NOMO-1 (cell line): ENCODE results near the gene HNMT.
"Not testable (repeated sequence)": the region's sequence is repeated elsewhere in the genome, so short reads cannot be mapped to it uniquely, and the experiment has no call there.

Source experiments
- DNase-seq, 2 experiments: peaks; one replicate each; lab custom pipeline; 2025; ENCODE audit not compliant: unreplicated experiment in 2 of 2; lab: John Stamatoyannopoulos, UW

The HNMT gene

DNA sequence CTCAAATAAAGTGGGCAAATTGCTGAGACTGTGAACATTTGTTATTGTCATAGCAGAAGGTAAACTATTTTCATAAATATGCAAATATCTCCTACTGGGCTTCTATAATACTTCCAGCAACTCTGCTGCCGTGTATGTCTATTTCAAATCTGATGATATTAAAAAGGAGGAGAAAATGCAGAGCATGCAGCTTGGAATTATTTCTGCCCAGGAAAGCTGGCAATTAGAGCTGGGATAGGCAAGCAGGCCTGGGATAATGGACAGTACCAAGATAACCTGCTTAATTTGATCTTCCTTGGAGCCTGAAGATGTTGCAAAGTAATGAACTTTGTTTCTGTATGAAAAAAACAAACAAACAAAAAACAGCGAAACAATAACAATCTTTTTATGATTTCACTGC lies 72.8 kb downstream of the HNMT start:
- no peak for DNase-seq

DNA sequence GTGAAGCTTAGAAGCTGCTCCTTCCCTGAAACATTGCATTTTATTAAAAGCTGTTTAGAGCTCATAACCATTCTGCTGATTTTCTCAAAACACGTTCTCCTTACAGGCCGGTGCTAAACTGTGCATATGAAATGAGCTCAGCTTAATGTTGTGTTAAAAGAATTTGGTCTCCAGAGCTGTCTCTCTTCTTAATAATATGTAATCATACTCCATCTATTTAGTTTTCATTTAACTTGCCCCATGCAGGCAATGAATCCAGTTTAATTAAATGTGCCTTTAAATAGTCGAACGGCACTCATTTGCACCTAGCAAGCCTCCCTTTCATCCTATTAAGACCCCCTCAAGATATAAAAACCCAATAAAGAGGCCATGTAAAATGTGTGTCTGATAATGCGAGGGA lies 76.3 kb downstream of the HNMT start:
- no peak for DNase-seq

DNA sequence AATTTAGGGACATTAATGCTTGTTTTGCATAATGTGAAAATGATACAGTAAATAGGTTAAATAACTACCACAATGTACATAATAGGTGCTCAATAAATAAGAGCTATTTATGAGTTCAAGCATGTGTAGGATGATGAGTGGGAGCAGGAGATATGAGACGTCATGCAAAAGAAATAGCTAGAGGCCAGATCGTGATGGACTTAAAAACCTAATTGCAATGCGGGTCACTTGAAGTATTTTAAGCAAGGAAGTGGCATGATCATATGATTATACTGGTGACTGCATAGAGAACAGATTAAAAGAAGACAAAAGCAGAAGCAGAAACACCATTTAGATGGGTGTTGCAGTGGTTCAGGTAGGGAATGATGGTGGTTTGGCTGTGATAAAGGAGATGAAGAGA lies 78.0 kb downstream of the HNMT start:
- no peak for DNase-seq

DNA sequence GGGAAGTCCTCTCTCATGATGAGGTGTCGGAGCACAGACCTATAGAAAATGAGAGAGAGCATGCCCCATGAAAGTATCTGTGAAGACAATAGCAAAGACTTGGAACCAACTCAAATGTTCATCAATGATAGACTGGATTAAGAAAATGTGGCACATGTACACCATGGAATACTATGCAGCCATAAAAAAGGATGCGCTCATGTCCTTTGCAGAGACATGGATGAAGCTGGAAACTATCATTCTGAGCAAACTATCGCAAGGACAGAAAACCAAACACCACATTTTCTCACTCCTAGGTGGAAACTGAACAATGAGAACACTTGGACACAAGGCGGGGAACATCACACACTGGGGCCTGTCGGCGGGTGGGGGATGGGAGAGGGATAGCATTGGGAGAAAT lies 79.3 kb downstream of the HNMT start:
- not testable (repeated sequence) for DNase-seq

DNA sequence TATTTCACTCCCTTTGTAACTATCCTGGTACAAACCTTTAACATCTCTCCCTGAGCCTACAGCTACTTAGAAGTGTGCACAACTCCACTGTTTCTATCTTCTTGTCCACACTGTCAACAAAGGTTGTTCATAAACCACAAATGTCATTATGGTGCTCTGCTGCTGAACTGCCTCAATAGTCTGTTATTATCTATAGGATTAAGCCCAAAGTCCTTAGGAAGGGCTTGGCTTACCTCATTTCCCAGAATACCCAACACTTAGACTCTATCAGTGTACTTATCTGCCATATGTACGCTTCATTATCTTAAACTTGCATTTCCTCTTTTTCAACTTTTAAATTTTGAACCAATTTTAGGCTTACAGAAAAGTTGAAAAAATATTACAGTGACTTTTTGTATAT lies 94.2 kb downstream of the HNMT start:
- peak in 1 of 2 experiments; percentile 14 for DNase-seq

DNA sequence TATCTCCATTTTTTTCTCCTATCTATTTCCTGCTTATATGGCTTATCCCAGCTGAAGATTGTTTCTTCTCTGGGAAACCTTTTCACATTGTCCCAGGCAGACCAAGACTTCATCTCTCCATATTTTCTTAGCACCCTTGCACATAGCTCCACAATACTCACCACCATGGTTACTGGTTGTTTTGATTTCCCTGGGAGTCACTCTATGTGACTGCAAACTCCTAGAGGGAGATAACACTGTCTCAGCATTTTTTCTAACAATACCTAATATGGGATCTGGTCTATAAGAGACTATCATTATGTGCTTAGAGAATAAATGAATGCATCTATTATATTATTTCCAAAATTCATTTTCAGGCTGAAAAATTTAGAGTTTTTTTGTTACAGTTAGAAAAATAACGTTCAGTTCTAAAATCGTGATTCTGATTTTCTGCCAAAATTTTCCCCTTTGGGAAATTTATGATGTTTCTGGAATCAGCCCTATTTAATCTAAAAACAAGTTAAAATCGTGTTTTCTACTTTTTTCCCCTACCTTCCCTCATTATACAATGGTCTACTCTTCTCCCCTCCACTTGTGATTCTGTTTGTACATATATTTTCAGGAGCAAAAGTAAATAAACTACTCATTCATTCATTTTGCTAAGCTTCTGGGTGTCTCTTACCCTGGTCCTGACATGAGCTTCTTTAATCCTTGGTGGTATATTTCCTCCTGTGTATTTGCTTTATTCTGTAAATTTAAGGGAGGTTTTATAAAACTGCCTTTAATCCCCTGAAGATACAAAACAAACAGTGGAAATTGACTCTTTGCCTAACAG lies 95.4 kb downstream of the HNMT start:
- no peak for DNase-seq

DNA sequence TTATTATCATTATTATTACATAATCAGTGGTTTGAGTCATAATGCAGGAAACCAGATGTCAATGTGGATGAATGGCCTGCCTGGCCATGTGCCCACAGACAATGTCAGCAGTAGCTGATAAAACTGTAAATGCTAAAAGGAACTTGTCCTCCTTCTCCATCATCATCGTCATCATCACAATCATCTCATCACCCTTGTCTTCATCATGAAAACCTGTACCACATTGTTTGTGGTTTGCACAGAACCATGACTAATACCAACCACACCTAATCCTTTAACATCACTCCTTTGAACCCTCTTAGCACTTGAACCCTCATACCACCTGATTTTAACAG lies 96.0 kb downstream of the HNMT start:
- DNase-seq, result peak; percentile 37 to 70

DNA sequence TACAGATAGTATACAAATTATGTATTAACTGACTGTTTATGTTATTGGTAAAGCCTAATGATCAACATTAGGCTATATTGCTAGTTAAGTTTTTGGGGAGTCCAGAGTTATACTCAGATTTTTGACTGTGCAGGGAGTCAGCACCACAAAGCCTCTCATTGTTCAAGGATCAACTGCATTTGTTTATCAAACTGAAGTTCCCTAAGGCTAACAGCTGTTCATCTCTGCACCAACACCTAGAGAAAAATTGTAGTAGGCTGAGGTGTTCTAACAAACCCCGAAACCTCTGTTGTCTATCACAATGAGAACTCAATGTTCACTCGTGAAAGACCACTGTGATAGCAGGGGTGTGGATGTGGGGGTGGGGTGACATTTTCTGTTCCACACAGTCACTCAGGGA lies 97.7 kb downstream of the HNMT start:
- DNase-seq, result no peak

DNA sequence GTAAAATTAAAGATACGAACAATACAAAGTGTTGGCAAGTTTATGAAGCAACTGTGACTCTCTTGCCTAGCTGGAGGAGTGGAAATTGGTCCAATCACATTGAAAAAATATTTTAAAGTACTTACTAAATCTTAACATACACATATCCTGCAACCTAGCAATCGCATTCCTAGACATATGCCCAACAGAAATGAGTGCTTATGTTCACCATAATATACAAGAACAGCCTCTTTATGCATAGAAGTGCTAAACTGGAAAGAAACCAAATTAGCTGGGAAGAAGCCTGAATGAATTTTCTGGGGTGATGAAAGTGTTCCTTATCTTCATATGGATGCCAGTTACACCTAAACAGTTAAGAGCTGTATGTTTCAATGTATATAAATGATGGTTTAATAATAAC lies 98.9 kb downstream of the HNMT start:
- no peak for DNase-seq
